ENCODE data around the gene COBL. TPM values are rescaled to one million over a fixed set of nuclear protein-coding genes. Genes with fewer than 3 reads are reported as not detected.
A peak's percentile ranks its signal among the peaks of the same experiment; 100 is the strongest.

Gene COBL
- total and polyA plus RNA-seq, 2 of the 8 experiments (the other 6 are each of a cell fraction or from before 2014, with no cell fraction given) = 13.8 to 40.4 TPM

- Histone ChIP-seq H2BK120ac (replicated peaks; ENCODE audit: low read depth, low read length) (peak overlapping the region; percentile 55), H3K9ac (replicated peaks in 1 of 4; ENCODE audit: extremely low read depth in 1 of 4, low read depth in 3 of 4, low read length in 3 of 4) (peak overlapping the region; percentile 49 to 88 (median 65)), H3K4me3 (ENCODE audit: extremely low read depth in 1 of 4, insufficient read depth in 2 of 4, low read depth in 3 of 4, low read length in 4 of 4) (peak overlapping the region; percentile 48 to 72 (median 66)), H3K56ac (replicated peaks; ENCODE audit: insufficient read length, low read depth, low read length) (no peak overlapping the region), H3K23ac (ENCODE audit: insufficient read length) (no peak overlapping the region), H4K5ac (ENCODE audit: insufficient read length, low read depth, low read length) (peak overlapping the region; percentile 13), H3K36me3 (ENCODE audit: control insufficient read depth in 2 of 4, insufficient read depth in 4 of 4, low read length in 3 of 4) (no peaks in the 10 kb centered on the region), H2BK12ac (ENCODE audit: low read depth, low read length) (no peak overlapping the region; the same call in 1 of the 2 replicates), H4K8ac (ENCODE audit: extremely low read depth, insufficient read depth, low read length) (peak overlapping the region; percentile 35; the same call in 1 of the 2 replicates), H2BK5ac (ENCODE audit: low read depth, low read length) (peak overlapping the region; percentile 61; the same call in 1 of the 2 replicates), H3K27me3 (replicated peaks in 1 of 4; ENCODE audit: control insufficient read depth in 3 of 4, extremely low read depth in 1 of 4, insufficient read depth in 3 of 4, low read length in 3 of 4) (peaks cover 0 to 4% (median 1%) of the 10 kb centered on the region in 4 experiments; a peak in 4 of 7 replicates), H2BK15ac (ENCODE audit: low read length) (peak overlapping the region; percentile 19; the same call in 1 of the 2 replicates), H4K20me1 (replicated peaks in 1 of 2; ENCODE audit: control insufficient read depth in 1 of 2, insufficient read depth in 2 of 2, low read length in 2 of 2) (peaks cover 0 to 7% of the 10 kb centered on the region in 2 experiments), H4K91ac (replicated peaks; ENCODE audit: insufficient read length, low read length) (peak overlapping the region; percentile 81), H3K18ac (ENCODE audit: extremely low read depth, low read length) (peak overlapping the region; percentile 96), H3K4me2 (ENCODE audit: insufficient read depth in 1 of 2, low read depth in 2 of 2, low read length in 2 of 2) (peak overlapping the region; percentile 78 to 83), H3K14ac (ENCODE audit: insufficient read length) (peak overlapping the region; percentile 67), H3K9me3 (ENCODE audit: insufficient read depth in 2 of 2, low read depth in 1 of 2, low read length in 1 of 2) (no peaks in the 10 kb centered on the region), H2AK5ac (ENCODE audit: low read depth, low read length) (no peak overlapping the region), H3K4me1 (replicated peaks in 1 of 4; ENCODE audit: control insufficient read depth in 3 of 4, insufficient read depth in 4 of 4, low read length in 3 of 4) (peaks cover 2 to 18% (median 10%) of the 10 kb centered on the region in 4 experiments), H3K4ac (replicated peaks; ENCODE audit: insufficient read length, low read depth, low read length) (peak overlapping the region; percentile 57), H3K79me1 (ENCODE audit: low read depth, low read length) (0 out of 2 replicates have a peak, but pooled peaks cover 4% of the 10 kb centered on the region), H2AFZ (ENCODE audit: low read length) (0 out of 2 replicates have a peak overlapping the region, but pooled peaks have one; percentile 21), H2BK20ac (ENCODE audit: low read length) (0 out of 2 replicates have a peak overlapping the region, but pooled peaks have one; percentile 49), H3K27ac (ENCODE audit: low read depth, low read length) (no peak overlapping the region; the same call in 1 of the 2 replicates), H3K79me2 (ENCODE audit: control insufficient read depth in 1 of 2, insufficient read depth in 2 of 2, low read length in 2 of 2) (peaks cover 0 to 47% of the 10 kb centered on the region in 2 experiments; a peak in 3 of 4 replicates), H3K23me2 (ENCODE audit: low read depth, low read length) (peaks cover 13% of the 10 kb centered on the region)
- POLR2A ChIA-PET (ENCODE audit: partially characterized antibody) = interaction anchor here (9.2 kb wide), 1 partner anchor 10 kb away, joined by 117 read pairs; no protein-coding TSS in a partner anchor
- no peak for FAIRE-seq
- CTCF ChIA-PET (ENCODE audit: partially characterized antibody) = interaction anchor here (0.6 to 1.5 kb wide), 3 partner anchors 16 to 153 kb away, joined by 3 to 4 read pairs (median 3); no protein-coding TSS in a partner anchor
- peak in 1 of 2 experiments; percentile 77 for DNase-seq (ENCODE audit: low read depth in 1 of 2, low spot score in 2 of 2)
- WGBS, 2 experiments (ENCODE audit: extremely low coverage in 1 of 2, insufficient coverage in 1 of 2, insufficient read length in 1 of 2, insufficient replicate concordance in 2 of 2, low coverage in 1 of 2, low lambda C conversion rate in 2 of 2, missing lambda C conversion rate in 1 of 2) = 2% methylated on average over 56 of the region's 58 CpGs; no CpG with 5 or more reads in 1 of the 2 experiments
- TF ChIP-seq TAF1 (IDR thresholded peaks at IDR 0.05; ENCODE audit: low read depth, low read length) = peak; percentile 49; the same call in 1 of the 2 replicates
- TF ChIP-seq KDM4A (IDR thresholded peaks at IDR 0.05; ENCODE audit: low read depth, low read length, severe bottlenecking) = peak; percentile 70
- 0 out of 2 replicates have a peak, but pooled peaks have one; percentile 6 for TF ChIP-seq SP1 (IDR thresholded peaks at IDR 0.05; ENCODE audit: low read depth, low read length)
- peak; percentile 31 for TF ChIP-seq CTBP2 (IDR thresholded peaks at IDR 0.05; ENCODE audit: borderline replicate concordance, insufficient read depth, insufficient read length, low read length)
- peak; percentile 97; the same call in 1 of the 2 replicates for TF ChIP-seq RBBP5 (IDR thresholded peaks at IDR 0.05; ENCODE audit: borderline replicate concordance, low read depth, low read length)
- peak; percentile 36 for TF ChIP-seq SAP30 (IDR thresholded peaks at IDR 0.05; ENCODE audit: insufficient read depth, insufficient replicate concordance, low read length)
- TF ChIP-seq SP4 (IDR thresholded peaks at IDR 0.05; ENCODE audit: low read length) = no peak
- no peak for TF ChIP-seq SIX5 (IDR thresholded peaks at IDR 0.05; ENCODE audit: low read depth, low read length)
- TF ChIP-seq TBP (IDR thresholded peaks at IDR 0.05; ENCODE audit: low read depth, low read length) = no peak
Observed at GRCh38 chr7:51315393-51316261, 982 bp downstream of the COBL start.
